ENCODE data around the gene CCDC24.

DNA sequence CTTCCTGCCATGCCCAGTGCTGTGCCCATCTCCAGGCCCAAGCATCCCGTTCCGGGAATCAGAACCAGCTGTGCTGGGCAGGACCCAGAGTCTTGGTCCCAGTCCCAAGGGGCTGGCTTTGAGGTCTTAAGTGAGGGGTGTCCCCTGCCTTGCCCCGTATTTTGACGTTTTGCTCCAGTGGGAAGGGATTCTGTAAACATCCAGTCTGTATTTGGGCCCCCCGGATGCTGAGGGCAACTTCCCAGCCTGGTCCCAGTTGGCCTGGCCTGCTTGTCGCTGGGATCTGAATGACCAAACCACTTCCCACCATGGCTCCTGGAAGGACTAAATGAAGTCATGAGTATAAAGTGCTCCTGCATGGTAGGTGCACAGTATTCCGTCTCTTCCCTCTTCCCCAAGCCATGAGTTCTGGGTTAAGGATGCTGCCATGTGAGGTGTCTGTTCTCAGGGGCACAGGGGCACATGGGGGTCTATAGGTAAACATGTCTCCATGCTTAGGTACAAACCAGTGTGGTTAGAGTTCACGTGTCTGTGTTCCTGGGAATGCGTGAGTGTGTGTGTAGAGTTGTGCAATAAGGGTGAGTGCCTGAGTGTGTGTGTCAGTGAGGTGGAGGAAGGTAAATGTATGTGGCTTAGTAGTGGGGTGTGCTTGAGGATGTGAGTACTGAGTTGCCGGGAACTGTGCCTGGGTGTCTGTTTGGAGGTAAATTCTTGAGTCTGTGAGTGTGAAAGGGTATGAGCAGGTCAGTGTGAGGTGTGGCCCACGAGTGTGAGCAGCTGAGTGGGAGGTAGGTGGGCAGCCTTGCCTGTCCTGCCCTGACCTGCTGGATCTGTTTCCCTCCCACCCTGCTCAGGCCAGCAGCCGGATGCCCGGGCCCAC, 10.9 kb upstream of the CCDC24 start:
- no peak for TF ChIP-seq POLR2A (IDR thresholded peaks at IDR 0.05; ENCODE audit: insufficient read depth in 1 of 2, low read depth in 2 of 2, low read length in 2 of 2)
- no peak for TF ChIP-seq ZC3H13 (CRISPR knock-in tag; IDR thresholded peaks at IDR 0.05)
- peak; percentile 53; the same call in 1 of the 2 replicates for TF ChIP-seq GATAD2A (CRISPR knock-in tag; IDR thresholded peaks at IDR 0.05)
- no peak for TF ChIP-seq TAF1 (CRISPR knock-in tag; IDR thresholded peaks at IDR 0.05)
- TF ChIP-seq, protein P1, sequence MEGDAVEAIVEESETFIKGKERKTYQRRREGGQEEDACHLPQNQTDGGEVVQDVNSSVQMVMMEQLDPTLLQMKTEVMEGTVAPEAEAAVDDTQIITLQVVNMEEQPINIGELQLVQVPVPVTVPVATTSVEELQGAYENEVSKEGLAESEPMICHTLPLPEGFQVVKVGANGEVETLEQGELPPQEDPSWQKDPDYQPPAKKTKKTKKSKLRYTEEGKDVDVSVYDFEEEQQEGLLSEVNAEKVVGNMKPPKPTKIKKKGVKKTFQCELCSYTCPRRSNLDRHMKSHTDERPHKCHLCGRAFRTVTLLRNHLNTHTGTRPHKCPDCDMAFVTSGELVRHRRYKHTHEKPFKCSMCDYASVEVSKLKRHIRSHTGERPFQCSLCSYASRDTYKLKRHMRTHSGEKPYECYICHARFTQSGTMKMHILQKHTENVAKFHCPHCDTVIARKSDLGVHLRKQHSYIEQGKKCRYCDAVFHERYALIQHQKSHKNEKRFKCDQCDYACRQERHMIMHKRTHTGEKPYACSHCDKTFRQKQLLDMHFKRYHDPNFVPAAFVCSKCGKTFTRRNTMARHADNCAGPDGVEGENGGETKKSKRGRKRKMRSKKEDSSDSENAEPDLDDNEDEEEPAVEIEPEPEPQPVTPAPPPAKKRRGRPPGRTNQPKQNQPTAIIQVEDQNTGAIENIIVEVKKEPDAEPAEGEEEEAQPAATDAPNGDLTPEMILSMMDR (CRISPR knock-in tag; IDR thresholded peaks at IDR 0.05) = no peak
- TF ChIP-seq HDAC6 (IDR thresholded peaks at IDR 0.05; ENCODE audit: low read depth, low read length) = no peak

All from HepG2 (cell line).